Spleen (tissue), 7 donors: ENCODE measurements around the gene TRPV4.

ENCODE experiments used
- CTCF ChIP-seq, 11 experiments: fragments of 200-600 bp in 7 of 11; fragments of 450-650 bp in 4 of 11; sonication (generic) in 4 of 11; IDR thresholded peaks in 8 of 11; conservative IDR thresholded peaks in 3 of 11; 1 replicate in 7 of 11; 2 replicates in 4 of 11; pipeline versions ENCODE4 v1.4.0 to v1.8.0; 2016 to 2021; ENCODE audit warnings: antibody characterized with exemption in 11 of 11, inconsistent platforms in 4 of 11, mild to moderate bottlenecking in 1 of 11
- POLR2A ChIP-seq, 3 donors: fragments of 450-650 bp; IDR thresholded peaks; one replicate each; pipeline ENCODE4 v1.5.1; 2017; ENCODE audit warnings: antibody characterized with exemption in 3 of 3, mild to moderate bottlenecking in 1 of 3
- donor health status: DM: no; HTN: no; CAD: no; lungs with moderate emphysema.
- donor health status: DM: no; HTN: no; CAD: no.
- donor health status: DM: no; HTN: no; CAD: no.

- TF ChIP-seq CTCF (IDR thresholded peaks at IDR 0.05 in 8 of 11, conservative IDR thresholded peaks at IDR 0.05 in 3 of 11) (no peak), POLR2A (IDR thresholded peaks at IDR 0.05) (no peak)
Observed at GRCh38 chr12:109760031-109760929, 72.9 kb downstream of the TRPV4 start.
